Stimulated activated CD4-positive, alpha-beta T cell treated with anti-CD3 and anti-CD28 coated beads, Interleukin-2, amount 100 ng/mL, for 4 hours (primary cell): ENCODE measurements around the gene NUP210L.
"Not testable (repeated sequence)": the region's sequence is repeated elsewhere in the genome, so short reads cannot be mapped to it uniquely, and the experiment has no call there.

Experiments
- DNase-seq: peaks from one replicate; pipeline ENCODE4 v3.0.0-alpha.2; 2020; ENCODE audit warnings: low read depth

Gene NUP210L

DNA sequence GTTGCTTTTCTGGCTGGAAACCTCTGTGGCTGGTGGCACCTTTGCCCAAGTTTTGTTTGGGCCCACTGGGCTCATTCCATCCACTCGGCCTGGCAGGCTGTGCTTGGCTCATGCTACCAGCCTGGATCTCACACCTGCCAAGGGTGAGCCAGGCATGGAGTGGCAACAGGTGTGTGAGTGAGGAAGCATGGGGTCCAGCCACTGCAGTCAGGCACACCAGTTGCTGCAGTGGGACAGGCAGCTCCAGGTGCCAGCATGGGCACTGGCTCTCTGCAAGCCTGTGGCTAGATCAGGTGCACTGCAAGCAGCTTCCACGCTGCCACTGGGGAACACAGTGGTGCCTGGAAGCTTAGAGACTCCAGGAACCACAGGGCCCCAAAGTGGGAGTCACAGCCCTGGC lies 57.0 kb downstream of the NUP210L start:
- DNase-seq, result no peak

GRCh38 chr1:154095456-154096060 lies 59.3 kb downstream of the NUP210L start:
- no peak for DNase-seq

GRCh38 chr1:154094411-154094810 lies 60.5 kb downstream of the NUP210L start:
- DNase-seq, result no peak

DNA sequence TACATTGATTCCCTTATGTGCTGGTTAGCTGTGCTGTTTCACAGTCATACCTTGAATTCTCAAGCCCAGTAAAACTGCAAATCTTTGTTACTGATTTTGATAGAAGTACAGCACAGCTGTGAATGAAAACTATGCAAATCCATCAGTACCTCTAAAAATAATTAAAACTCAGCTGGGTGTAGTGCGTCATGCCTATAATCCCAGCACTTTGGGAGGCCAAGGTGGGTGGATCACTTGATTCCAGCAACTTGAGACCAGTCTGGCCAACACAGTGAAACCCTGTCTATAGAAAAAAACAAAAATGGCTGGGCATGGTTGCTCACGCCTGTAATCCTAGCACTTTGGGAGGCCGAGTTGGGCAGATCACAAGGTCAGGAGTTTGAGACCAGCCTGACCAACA lies 61.2 kb downstream of the NUP210L start:
- no peak for DNase-seq

DNA sequence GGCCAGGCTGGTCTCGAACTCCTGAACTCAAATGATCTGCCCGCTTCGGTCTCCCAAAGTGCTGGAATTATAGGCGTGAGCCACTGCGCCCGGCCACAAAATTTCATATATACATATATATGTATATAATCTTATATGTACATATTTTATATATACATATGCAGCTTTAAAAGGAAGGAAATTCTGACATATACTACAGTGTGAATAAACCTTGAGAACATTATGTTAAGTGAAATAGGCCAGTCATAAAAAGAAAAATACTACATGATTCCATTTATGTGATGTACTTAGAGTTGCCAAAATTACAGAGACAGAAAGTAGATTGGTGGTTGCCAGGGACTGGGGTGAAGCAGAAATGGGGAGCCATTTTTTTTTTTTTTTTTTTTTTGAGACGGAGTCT lies 63.2 kb downstream of the NUP210L start:
- no peak for DNase-seq

DNA sequence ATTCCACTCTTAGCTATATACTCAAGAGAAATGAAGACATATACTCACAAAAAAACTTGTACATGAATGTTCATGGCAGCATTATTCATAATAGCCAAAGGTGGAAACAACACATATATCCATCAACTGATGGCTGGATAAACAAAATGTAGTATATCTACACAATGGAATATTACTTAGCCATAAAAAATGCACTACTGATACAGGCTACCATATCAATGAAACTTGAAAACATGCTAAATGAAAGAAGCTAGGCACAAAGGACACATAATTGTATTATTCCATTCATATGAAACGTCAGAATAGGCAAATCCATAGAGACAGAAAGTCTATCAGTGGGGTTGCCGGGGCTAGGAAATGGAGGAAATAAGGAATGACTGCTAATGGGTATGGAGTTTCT lies 67.3 kb downstream of the NUP210L start:
- no peak for DNase-seq

GRCh38 chr1:154083057-154083456 lies 71.8 kb downstream of the NUP210L start:
- DNase-seq, result not testable (repeated sequence)

GRCh38 chr1:154081386-154082126 lies 73.3 kb downstream of the NUP210L start:
- no peak for DNase-seq

DNA sequence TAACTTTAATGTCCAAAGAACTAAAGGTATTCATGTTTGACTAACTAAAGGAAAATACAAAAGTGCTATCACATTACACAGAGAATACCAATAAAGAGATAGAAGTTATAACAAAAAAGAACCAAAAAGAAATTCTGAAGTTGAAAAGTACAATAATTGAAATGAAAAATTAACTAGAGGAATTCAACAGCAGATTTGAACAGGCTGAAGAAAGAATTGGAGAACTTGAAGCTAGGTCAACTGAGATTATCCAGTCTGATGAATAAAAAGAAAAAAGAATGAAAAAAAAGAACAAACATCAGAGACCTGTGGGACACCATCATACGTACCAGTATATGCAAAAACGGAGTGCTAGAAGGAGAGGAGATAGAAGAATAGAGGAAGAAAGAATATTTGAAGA lies 78.5 kb downstream of the NUP210L start:
- DNase-seq, result no peak

GRCh38 chr1:154075746-154076145 lies 79.1 kb downstream of the NUP210L start:
- no peak for DNase-seq

DNA sequence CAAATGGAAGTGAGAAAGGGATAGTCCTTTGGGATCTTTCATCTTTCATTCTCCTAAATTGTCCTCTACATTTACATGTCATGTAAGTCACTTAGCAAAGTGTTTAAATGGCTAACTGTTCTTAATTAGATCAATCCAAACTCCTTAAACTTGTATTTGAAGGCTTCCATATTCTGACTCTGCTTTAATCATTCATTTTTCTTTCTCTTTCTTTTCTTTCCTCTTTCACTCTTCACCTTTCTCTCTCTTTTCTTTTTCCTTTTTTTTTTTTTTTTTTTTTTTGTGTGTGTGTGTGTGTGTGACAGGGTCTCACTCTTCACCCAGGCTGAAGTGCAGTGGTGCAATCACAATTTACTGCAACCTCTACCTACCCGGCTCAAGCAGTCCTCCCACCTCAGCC lies 92.6 kb downstream of the NUP210L start:
- DNase-seq, result no peak

GRCh38 chr1:154047436-154047835 lies 107.4 kb downstream of the NUP210L start:
- DNase-seq, result not testable (repeated sequence)

GRCh38 chr1:154033697-154034096 lies 121.2 kb downstream of the NUP210L start:
- DNase-seq, result not testable (repeated sequence)

- DNase-seq, result no peak
Measured at GRCh38 chr1:154019940-154020339, 134.9 kb downstream of the NUP210L start.

DNA sequence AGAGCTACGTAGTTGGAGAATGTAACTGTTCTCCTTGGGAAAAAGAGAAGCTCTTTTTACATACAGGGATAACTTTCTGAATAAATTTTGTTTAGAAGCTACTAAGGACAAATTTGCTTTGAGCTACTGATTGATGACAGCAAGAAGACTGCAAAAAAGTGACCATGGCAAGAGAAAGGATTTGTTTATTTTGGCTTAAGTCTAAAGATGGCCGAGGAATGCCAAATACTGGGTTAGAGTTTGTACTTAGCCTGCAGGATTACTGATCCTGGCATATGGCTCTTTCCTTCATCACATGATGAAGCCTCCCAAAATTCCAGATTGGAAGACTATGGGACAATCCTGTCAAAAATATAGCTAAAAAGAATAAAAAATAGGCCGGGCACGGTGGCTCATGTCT lies 135.6 kb downstream of the NUP210L start:
- DNase-seq, result no peak

GRCh38 chr1:154014154-154014907 lies 140.5 kb downstream of the NUP210L start:
- no peak for DNase-seq

GRCh38 chr1:154012543-154012942 lies 142.3 kb downstream of the NUP210L start:
- DNase-seq, result not testable (repeated sequence)

- no peak for DNase-seq
Measured at GRCh38 chr1:154012129-154012528, 142.7 kb downstream of the NUP210L start.

GRCh38 chr1:154006136-154006535 lies 148.7 kb downstream of the NUP210L start:
- no peak for DNase-seq

DNA sequence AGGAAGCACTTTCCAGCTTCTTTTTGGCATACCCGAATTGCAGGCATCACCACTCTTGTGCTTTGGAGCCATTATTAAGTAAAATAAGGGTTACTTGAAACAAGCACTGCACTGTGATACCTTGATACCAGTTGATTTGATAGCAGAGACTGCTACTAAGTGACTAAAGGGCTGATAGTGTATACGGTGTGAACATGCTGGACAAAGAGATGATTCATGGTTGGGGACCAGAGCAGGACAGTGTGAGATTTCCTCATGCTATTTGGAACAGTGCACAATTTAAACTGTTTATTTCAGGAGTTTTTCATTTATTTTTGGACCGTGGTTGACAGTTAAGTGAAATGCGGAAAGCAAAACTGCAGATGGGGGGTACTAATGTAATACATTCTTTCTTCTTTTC lies 154.5 kb downstream of the NUP210L start:
- no peak for DNase-seq

DNA sequence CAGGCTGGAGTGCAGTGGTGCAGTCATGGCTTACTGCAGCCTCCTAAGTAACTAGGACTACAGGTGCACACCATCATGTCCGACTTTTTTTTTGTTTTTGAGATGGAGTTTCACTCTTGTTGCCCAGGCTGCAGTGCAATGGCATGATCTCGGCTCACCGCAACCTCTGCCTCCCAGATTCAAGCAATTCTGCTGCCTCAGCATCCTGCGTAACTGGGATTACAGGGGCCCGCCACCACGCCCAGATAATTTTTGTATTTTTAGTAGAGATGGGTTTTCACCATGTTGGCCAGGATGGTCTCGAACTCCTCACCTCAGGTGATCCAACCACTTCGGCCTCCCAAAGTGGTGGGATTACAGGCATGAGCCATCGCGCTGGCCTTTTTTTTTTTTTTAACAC lies 158.0 kb downstream of the NUP210L start:
- not testable (repeated sequence) for DNase-seq

- DNase-seq, result no peak
Measured at GRCh38 chr1:153995640-153996039, 159.2 kb downstream of the NUP210L start.

- no peak for DNase-seq
Measured at GRCh38 chr1:153995202-153995601, 159.7 kb downstream of the NUP210L start.
